ENCODE measurements around the gene AGO4. TPM values are rescaled to one million over a fixed set of nuclear protein-coding genes. Genes with fewer than 3 reads are reported as not detected.

The AGO4 gene
- total and polyA plus RNA-seq, 7 donors: 3.5 to 27.4 (median 13.9) TPM

DNA sequence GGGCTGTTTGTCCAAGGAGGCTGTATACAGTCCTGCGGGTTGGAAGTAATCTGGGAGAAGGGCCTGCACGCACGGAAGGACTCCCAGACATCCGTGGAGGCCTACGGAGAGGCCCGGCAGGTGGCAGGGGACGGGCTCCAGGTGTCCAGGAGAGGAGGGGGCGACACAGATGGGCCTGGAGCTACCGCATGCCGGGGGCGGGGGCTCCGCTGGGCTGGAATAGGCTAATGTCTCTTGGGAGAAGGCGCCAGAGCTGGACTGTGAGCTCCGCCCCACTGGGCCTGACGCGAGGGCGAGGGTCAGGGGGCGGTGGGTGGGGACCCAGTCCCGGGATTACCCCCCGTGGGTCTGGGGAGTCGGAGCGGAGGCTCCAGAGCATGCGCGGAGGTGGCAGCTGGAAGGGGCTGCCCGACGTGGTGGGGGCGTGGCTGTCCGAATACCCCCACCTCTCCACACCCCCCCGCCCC lies 75.9 kb downstream of the AGO4 start:
- TF ChIP-seq, protein P1, sequence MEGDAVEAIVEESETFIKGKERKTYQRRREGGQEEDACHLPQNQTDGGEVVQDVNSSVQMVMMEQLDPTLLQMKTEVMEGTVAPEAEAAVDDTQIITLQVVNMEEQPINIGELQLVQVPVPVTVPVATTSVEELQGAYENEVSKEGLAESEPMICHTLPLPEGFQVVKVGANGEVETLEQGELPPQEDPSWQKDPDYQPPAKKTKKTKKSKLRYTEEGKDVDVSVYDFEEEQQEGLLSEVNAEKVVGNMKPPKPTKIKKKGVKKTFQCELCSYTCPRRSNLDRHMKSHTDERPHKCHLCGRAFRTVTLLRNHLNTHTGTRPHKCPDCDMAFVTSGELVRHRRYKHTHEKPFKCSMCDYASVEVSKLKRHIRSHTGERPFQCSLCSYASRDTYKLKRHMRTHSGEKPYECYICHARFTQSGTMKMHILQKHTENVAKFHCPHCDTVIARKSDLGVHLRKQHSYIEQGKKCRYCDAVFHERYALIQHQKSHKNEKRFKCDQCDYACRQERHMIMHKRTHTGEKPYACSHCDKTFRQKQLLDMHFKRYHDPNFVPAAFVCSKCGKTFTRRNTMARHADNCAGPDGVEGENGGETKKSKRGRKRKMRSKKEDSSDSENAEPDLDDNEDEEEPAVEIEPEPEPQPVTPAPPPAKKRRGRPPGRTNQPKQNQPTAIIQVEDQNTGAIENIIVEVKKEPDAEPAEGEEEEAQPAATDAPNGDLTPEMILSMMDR (IDR thresholded peaks at IDR 0.05): no peak
- H3K27me3 ChIP-seq (ENCODE audit: insufficient read depth in 3 of 3, low read length in 2 of 3): no peaks in the 10 kb centered on the region
- peak overlapping the region; percentile 68 for H3K27ac ChIP-seq
- DNase-seq: peak; percentile 47 to 67
- peak overlapping the region; percentile 98 for H3K4me3 ChIP-seq
- 0 to 3% (median 1%) methylated on average over 18 to 29 of the region's 29 CpGs for WGBS, 3 donors
- intact Hi-C loops (cut with DNase I): loop anchor here in 1 of 2 donors (5.0 kb wide), 1 partner anchor 44 kb away; no protein-coding TSS in a partner anchor
- peak; percentile 14 to 24 (median 20) for ATAC-seq
- H3K9me3 ChIP-seq: no peaks in the 10 kb centered on the region
- H3K36me3 ChIP-seq (ENCODE audit: insufficient read depth in 1 of 2, low read depth in 1 of 2): peaks cover 0 to 4% of the 10 kb centered on the region in 2 donors
- peaks cover 6% of the 10 kb centered on the region for H3K4me1 ChIP-seq

DNA sequence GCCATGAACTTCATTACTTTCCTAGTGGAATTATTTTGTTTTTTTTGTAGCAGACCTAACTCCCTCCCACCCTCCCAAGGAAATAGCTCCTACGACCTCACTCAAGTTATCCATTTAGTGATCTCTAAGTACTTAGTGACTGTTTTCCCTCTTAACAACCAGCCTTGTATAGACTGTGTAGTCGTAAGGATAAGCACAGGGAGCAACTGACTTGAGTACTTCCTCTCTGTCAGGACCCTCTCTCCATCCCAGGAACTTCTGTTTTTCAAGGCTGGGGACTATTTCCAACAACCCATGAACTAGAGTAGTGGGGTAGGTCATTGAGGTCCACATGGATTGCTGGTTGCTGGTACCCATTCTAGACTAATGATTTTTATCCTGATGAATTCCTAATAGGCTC lies 77.1 kb downstream of the AGO4 start:
- 50 to 79% (median 56%) methylated on average over 2 of the region's 2 CpGs for WGBS, 3 donors
- TF ChIP-seq, protein P1 (IDR thresholded peaks at IDR 0.05): no peak
- DNase-seq: no peak
- no peaks in the 10 kb centered on the region for H3K27me3 ChIP-seq (ENCODE audit: insufficient read depth in 3 of 3, low read length in 2 of 3)
- intact Hi-C loops (cut with DNase I): loop anchor here (5.0 kb wide), 1 partner anchor 42 kb away; no protein-coding TSS in a partner anchor
- H3K36me3 ChIP-seq (ENCODE audit: insufficient read depth in 1 of 2, low read depth in 1 of 2): peaks cover 0 to 16% of the 10 kb centered on the region in 2 donors
- H3K4me1 ChIP-seq: peaks cover 6% of the 10 kb centered on the region
- no peak for ATAC-seq
- H3K27ac ChIP-seq: no peak overlapping the region
- no peaks in the 10 kb centered on the region for H3K9me3 ChIP-seq
- no peak overlapping the region for H3K4me3 ChIP-seq

DNA sequence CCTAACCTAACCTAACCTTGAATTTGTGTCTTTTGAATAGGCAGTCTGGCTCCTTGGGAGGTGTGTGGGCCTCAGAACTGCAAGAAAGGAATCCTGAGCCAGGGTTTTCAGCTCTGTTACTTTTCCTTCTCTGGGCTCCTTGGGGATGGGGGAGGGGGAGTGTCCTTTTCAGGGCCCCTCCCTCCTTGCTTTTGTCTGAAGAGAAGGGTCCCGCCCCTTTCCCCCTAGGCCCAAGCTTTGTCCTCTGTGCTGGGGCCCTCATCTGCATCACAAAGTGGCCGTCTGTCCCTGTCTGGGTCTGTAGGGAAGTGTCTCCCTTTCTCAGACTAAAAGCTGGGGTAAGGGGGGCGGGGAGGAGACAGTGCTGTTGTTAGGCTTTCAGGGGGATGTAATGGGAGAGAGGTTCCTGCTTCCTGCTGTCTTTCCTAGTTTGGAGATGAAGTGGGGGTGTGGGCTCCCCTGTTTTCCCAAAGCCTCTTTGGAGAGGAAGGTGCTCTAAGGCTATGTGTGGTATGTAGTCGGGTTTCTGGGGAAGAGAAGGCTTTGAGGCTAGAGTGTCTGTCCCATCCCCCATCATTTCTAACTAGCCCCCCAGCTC lies 78.2 kb downstream of the AGO4 start:
- WGBS, 3 donors: 57 to 76% (median 65%) methylated on average over 4 of the region's 4 CpGs
- TF ChIP-seq, protein P1 (IDR thresholded peaks at IDR 0.05): no peak
- ATAC-seq (no peak), DNase-seq (no peak)
- Histone ChIP-seq H3K4me1 (peaks cover 6% of the 10 kb centered on the region), H3K36me3 (ENCODE audit: insufficient read depth in 1 of 2, low read depth in 1 of 2) (peaks cover 0 to 28% of the 10 kb centered on the region in 2 donors), H3K27ac (no peak overlapping the region), H3K9me3 (no peaks in the 10 kb centered on the region), H3K27me3 (ENCODE audit: insufficient read depth in 3 of 3, low read length in 2 of 3) (no peaks in the 10 kb centered on the region), H3K4me3 (no peak overlapping the region)
- intact Hi-C loops (cut with DNase I): loop anchor here in 1 of 2 donors (5.0 kb wide), 1 partner anchor 41 kb away; no protein-coding TSS in a partner anchor

DNA sequence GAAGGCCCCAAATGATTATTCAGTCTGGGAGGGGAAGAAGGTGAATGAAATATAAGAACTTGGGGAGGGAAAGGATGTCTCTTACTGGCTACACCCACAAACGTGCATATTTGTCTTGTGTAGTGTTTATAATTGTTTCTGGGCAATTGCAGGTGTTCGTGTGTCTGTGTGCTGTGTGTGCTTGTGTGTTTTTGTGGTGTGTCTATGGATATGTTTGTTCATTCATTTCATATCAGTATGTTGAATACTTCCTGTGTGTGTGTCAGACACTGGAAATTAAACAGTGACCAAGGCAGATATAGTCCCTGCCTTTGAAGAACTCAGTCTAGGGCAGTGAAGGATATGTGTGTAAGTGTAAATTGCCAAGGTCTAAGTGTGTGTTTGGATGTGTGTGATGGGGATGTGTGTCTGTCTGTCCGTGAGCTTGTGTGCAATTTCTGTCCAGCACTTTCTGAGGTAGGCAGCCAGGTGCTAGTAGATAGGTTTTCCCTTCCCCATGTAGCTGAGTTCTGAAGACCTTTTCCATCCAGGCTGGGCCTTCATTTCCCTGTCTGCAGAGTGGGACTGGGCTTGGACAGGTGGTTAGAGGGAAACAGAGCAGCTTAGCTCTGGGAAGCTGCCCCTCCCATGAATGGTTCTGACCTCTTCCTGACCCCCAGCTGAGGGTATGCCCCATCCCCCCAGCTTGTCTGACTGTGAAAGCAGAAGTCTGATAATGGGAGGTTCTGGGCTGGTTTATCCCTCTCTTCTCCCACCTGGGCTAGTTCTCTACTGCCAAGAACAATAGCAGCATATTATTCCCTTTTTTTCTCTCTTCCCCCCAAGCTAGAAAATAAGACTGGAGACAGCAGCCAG lies 79.0 kb downstream of the AGO4 start:
- H3K36me3 ChIP-seq (ENCODE audit: insufficient read depth in 1 of 2, low read depth in 1 of 2): peaks cover 0 to 35% of the 10 kb centered on the region in 2 donors
- no peak overlapping the region for H3K4me3 ChIP-seq
- peaks cover 6% of the 10 kb centered on the region for H3K4me1 ChIP-seq
- no peak overlapping the region for H3K27ac ChIP-seq
- DNase-seq (no peak), ATAC-seq (no peak)
- no peaks in the 10 kb centered on the region for H3K9me3 ChIP-seq
- no peaks in the 10 kb centered on the region for H3K27me3 ChIP-seq (ENCODE audit: insufficient read depth in 3 of 3, low read length in 2 of 3)
- 45 to 60% (median 50%) methylated on average over 3 of the region's 3 CpGs for WGBS, 3 donors
- intact Hi-C loops (cut with DNase I): loop anchor here in 1 of 2 donors (5.0 kb wide), 1 partner anchor 40 kb away; no protein-coding TSS in a partner anchor
- TF ChIP-seq, protein P1 (IDR thresholded peaks at IDR 0.05): no peak

Measured in psoas muscle (tissue), 8 donors.